SH-SY5Y (cell line): ENCODE data around the gene CDH11.

Experiments
- GATA2 ChIP-seq: IDR thresholded peaks from 2 replicates; pipeline ENCODE4 v1.6.1; 2011; ENCODE audit warnings: mild to moderate bottlenecking, low read depth, low read length
- GATA3 ChIP-seq: IDR thresholded peaks from 2 replicates; pipeline ENCODE4 v1.6.1; 2011; ENCODE audit warnings: low read depth, mild to moderate bottlenecking, low read length, moderate library complexity

- TF ChIP-seq GATA2: no peak
- no peak for TF ChIP-seq GATA3
Measured at GRCh38 chr16:64993464-64993863, 128.4 kb downstream of the CDH11 start.
